ENCODE measurements around the gene SHB.

DNA sequence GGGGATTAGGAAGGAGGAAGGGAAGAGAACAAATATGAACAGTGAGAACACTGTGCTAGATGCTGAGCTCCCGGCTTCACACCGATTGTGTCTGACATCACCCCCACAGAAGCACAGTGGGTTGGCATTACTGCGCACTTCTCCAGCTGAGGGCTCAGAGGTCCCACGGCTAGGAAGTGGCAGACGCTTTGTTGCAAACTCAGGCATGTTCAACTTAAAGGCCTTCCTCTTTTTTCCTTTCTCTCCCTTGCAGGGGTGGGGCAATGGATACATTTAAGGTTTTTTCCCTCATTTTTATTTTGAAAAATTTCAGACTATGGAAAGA, 15.5 kb upstream of the SHB start:
- TF ChIP-seq CTCF (conservative IDR thresholded peaks at IDR 0.05; ENCODE audit: low read depth, low read length) (no peak), EZH2phosphoT487 (IDR thresholded peaks at IDR 0.05; ENCODE audit: borderline replicate concordance, low read length) (no peak)
